Endothelial cell (in vitro differentiated cells): Measurements from ENCODE around the gene KCNK5. TPM values are rescaled to one million over a fixed set of nuclear protein-coding genes. Genes with fewer than 3 reads are reported as not detected.

ENCODE experiments used
- total RNA-seq: library from RNA; stranded (reverse); fragmentation: NEBNext Ultra II Directional; extraction: Animal tissue kit (Norgen Biotek cat#: 25700); gene quantifications from one replicate; pipeline ENCODE4 v1.2.1, GENCODE V29; 2021; ENCODE audit not compliant: unreplicated experiment

Gene KCNK5
- total RNA-seq, 1 donor from 2014 or later: 9.8 TPM

Other genes with a start within 250 kb of the KCNK5 start
- gene GLP1R, start 180.7 kb downstream of the KCNK5 start, total RNA-seq: 42.5 TPM
- 10.8 TPM for gene SAYSD1, start 114.3 kb downstream of the KCNK5 start, total RNA-seq
- 180 TPM for gene KCNK17, start 84.9 kb upstream of the KCNK5 start, total RNA-seq
- gene KCNK16, start 93.2 kb upstream of the KCNK5 start, total RNA-seq: not detected